Measurements from ENCODE around the gene NUDCD3. TPM values are rescaled to one million over a fixed set of nuclear protein-coding genes. Genes with fewer than 3 reads are reported as not detected.

The NUDCD3 gene
- total and polyA plus RNA-seq, 4 donors: 15.4 to 30.7 (median 24.3) TPM

DNA sequence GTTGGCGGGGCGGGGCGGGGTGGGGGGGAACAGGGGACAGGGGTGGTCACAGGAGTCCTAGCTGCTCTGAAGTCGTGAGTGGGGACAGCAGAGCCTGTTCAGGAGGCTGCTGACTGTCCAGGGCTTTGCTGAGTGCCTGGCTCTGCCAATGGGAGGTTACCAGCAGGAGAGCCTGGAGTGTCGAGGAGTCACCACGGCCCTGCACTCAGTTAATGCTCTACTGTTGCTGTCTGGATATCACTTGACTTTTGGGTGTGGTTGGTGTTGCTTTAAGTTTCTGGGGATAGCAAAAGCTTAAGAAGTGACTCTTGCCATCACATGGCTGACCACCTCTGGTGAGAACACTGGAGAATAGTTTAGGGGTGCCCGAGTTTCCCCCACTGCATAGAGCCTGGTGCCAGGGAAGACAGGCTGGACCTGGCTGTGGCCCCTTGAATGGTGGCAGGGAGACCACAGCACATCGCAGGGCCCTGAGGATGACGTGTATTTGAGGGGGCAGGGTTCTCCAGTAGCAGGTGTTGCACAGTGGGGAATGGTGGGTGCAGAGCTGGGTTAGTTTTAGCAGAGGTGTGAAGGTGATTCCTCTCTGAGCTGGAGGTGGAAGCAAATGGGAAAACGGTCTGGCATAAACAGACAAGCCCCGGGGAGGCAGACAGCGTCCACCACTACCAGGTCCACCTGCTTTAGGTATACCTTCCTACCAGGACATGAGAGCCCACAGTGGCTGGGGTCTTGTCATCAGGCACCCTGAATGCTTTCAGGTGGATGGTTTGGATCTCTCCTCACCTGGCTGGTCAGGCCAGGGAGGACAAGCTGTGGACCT lies 110.9 kb downstream of the NUDCD3 start (continued):
- TF ChIP-seq, protein P1, sequence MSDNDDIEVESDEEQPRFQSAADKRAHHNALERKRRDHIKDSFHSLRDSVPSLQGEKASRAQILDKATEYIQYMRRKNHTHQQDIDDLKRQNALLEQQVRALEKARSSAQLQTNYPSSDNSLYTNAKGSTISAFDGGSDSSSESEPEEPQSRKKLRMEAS (IDR thresholded peaks at IDR 0.05): no peak
- TF ChIP-seq HNF4G (IDR thresholded peaks at IDR 0.05) (no peak), EGR1 (IDR thresholded peaks at IDR 0.05; ENCODE audit: low read depth in 2 of 2) (no peak), HNF4A (conservative IDR thresholded peaks at IDR 0.05) (no peak)

DNA sequence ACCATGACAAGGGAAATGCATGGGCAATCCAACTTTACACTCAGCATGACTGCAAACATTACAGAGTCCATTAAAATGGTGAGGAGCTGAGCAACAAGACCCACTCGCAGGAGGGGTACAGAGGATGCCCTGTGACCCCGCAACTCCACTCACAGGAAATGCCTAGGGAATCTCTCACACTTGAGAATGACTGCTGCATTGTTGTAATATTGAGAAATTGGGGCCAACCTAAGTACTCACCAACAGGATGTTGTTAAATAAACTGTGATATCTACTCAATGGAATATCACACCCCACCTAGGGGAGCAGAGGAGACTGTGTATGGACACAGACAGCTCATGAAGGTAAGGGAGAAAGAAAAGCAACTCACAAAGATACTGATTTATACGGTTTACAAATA lies 111.7 kb downstream of the NUDCD3 start:
- Histone ChIP-seq H3K9ac (ENCODE audit: low read depth in 1 of 2, low read length in 2 of 2) (no peak overlapping the region), H3K27me3 (ENCODE audit: control insufficient read depth in 4 of 4, insufficient read depth in 4 of 4, low read length in 3 of 4) (peaks cover 0 to 3% (median 0%) of the 10 kb centered on the region in 4 donors), H3K27ac (ENCODE audit: low read depth in 1 of 2, low read length in 2 of 2) (no peak overlapping the region), H3K4me3 (ENCODE audit: low read depth in 1 of 3, low read length in 3 of 3) (no peak overlapping the region), H3K9me3 (ENCODE audit: control insufficient read depth in 4 of 4, low read length in 3 of 4) (no peaks in the 10 kb centered on the region), H3K36me3 (ENCODE audit: control insufficient read depth in 4 of 4, insufficient read depth in 3 of 4, low read depth in 1 of 4, low read length in 3 of 4) (peaks cover 0 to 8% (median 0%) of the 10 kb centered on the region in 4 donors), H3K4me1 (ENCODE audit: control insufficient read depth in 4 of 4, insufficient read depth in 4 of 4, low read length in 3 of 4) (no peaks in the 10 kb centered on the region)
- no peak for DNase-seq (ENCODE audit: low spot score)
- TF ChIP-seq YY1 (IDR thresholded peaks at IDR 0.05) (no peak), GABPA (IDR thresholded peaks at IDR 0.05 in 1 of 2, conservative IDR thresholded peaks at IDR 0.05 in 1 of 2) (no peak), EGR1 (IDR thresholded peaks at IDR 0.05; ENCODE audit: low read depth in 2 of 2) (no peak), JUND (IDR thresholded peaks at IDR 0.05) (no peak), FOXA2 (IDR thresholded peaks at IDR 0.05) (no peak), RAD21 (IDR thresholded peaks at IDR 0.05) (no peak), HNF4A (conservative IDR thresholded peaks at IDR 0.05) (no peak), NR2F2 (IDR thresholded peaks at IDR 0.05) (no peak), RXRA (IDR thresholded peaks at IDR 0.05) (no peak), FOXA1 (IDR thresholded peaks at IDR 0.05) (no peak), HNF4G (IDR thresholded peaks at IDR 0.05) (no peak), SP1 (IDR thresholded peaks at IDR 0.05) (no peak)
- TF ChIP-seq, protein P2, sequence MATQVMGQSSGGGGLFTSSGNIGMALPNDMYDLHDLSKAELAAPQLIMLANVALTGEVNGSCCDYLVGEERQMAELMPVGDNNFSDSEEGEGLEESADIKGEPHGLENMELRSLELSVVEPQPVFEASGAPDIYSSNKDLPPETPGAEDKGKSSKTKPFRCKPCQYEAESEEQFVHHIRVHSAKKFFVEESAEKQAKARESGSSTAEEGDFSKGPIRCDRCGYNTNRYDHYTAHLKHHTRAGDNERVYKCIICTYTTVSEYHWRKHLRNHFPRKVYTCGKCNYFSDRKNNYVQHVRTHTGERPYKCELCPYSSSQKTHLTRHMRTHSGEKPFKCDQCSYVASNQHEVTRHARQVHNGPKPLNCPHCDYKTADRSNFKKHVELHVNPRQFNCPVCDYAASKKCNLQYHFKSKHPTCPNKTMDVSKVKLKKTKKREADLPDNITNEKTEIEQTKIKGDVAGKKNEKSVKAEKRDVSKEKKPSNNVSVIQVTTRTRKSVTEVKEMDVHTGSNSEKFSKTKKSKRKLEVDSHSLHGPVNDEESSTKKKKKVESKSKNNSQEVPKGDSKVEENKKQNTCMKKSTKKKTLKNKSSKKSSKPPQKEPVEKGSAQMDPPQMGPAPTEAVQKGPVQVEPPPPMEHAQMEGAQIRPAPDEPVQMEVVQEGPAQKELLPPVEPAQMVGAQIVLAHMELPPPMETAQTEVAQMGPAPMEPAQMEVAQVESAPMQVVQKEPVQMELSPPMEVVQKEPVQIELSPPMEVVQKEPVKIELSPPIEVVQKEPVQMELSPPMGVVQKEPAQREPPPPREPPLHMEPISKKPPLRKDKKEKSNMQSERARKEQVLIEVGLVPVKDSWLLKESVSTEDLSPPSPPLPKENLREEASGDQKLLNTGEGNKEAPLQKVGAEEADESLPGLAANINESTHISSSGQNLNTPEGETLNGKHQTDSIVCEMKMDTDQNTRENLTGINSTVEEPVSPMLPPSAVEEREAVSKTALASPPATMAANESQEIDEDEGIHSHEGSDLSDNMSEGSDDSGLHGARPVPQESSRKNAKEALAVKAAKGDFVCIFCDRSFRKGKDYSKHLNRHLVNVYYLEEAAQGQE (IDR thresholded peaks at IDR 0.05): no peak
- TF ChIP-seq, protein P3, sequence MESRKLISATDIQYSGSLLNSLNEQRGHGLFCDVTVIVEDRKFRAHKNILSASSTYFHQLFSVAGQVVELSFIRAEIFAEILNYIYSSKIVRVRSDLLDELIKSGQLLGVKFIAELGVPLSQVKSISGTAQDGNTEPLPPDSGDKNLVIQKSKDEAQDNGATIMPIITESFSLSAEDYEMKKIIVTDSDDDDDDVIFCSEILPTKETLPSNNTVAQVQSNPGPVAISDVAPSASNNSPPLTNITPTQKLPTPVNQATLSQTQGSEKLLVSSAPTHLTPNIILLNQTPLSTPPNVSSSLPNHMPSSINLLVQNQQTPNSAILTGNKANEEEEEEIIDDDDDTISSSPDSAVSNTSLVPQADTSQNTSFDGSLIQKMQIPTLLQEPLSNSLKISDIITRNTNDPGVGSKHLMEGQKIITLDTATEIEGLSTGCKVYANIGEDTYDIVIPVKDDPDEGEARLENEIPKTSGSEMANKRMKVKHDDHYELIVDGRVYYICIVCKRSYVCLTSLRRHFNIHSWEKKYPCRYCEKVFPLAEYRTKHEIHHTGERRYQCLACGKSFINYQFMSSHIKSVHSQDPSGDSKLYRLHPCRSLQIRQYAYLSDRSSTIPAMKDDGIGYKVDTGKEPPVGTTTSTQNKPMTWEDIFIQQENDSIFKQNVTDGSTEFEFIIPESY (IDR thresholded peaks at IDR 0.05): no peak
- TF ChIP-seq, protein P4, sequence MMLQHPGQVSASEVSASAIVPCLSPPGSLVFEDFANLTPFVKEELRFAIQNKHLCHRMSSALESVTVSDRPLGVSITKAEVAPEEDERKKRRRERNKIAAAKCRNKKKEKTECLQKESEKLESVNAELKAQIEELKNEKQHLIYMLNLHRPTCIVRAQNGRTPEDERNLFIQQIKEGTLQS (IDR thresholded peaks at IDR 0.05): no peak
- TF ChIP-seq, protein P1 (IDR thresholded peaks at IDR 0.05): no peak
- WGBS: 76% methylated on average over 3 of the region's 3 CpGs

All from liver (tissue), 9 donors.